Stomach (tissue), 4 donors: ENCODE data around the gene MESD.

ENCODE experiments used
- POLR2A ChIP-seq, 4 donors: fragments of 450-650 bp; IDR thresholded peaks; one replicate each; pipeline ENCODE4 v1.6.1; 2016; ENCODE audit warnings: antibody characterized with exemption in 4 of 4, control low read depth in 2 of 4, mild to moderate bottlenecking in 1 of 4, moderate library complexity in 1 of 4
- POLR2AphosphoS5 ChIP-seq, 3 donors: sonication (generic); formaldehyde crosslinking; IDR thresholded peaks; one replicate each; pipeline ENCODE4 v1.6.1; 2016; ENCODE audit warnings: antibody characterized with exemption in 3 of 3
- TF ChIP-seq, protein P1 (sequence below), 7 experiments: fragments of 450-650 bp in 4 of 7; fragments of 200-600 bp in 3 of 7; sonication (generic) in 3 of 7; IDR thresholded peaks; one replicate each; pipeline ENCODE4 v1.5.1; 2016 to 2019; ENCODE audit warnings: antibody characterized with exemption in 7 of 7, control low read depth in 2 of 7, mild to moderate bottlenecking in 1 of 7

DNA sequence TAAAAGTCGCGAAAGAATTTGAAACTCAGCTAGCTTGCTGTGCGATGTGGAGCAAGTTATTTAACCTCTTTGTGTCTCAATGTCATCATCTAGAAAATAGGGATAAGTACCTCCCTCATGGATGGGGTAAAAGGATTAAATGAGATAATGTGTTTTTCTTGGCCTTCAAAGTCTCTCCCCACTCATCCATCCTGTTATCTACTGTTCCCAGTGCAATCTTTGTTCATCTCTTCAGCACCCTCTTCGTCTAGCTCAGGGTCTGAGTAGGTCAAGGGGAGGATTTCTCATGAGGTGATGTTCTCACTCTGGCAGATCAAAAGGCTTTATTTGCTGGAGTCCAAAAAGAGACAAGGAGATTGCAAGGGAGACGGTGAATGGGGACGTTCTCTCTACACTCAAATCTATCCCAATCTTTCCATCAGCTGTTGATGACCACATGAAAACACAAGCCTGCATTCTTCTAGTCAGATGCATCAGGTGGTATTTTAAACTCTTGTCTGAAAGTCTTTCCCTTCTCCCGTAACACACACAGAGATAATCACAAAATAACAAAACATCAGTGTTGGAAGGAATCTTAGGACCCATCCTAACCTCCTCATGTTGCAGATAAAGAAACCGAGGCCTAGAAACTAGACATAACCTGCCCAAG is 1.3 kb downstream of the MESD start:
- TF ChIP-seq, protein P1, sequence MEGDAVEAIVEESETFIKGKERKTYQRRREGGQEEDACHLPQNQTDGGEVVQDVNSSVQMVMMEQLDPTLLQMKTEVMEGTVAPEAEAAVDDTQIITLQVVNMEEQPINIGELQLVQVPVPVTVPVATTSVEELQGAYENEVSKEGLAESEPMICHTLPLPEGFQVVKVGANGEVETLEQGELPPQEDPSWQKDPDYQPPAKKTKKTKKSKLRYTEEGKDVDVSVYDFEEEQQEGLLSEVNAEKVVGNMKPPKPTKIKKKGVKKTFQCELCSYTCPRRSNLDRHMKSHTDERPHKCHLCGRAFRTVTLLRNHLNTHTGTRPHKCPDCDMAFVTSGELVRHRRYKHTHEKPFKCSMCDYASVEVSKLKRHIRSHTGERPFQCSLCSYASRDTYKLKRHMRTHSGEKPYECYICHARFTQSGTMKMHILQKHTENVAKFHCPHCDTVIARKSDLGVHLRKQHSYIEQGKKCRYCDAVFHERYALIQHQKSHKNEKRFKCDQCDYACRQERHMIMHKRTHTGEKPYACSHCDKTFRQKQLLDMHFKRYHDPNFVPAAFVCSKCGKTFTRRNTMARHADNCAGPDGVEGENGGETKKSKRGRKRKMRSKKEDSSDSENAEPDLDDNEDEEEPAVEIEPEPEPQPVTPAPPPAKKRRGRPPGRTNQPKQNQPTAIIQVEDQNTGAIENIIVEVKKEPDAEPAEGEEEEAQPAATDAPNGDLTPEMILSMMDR (IDR thresholded peaks at IDR 0.05) = no peak
- TF ChIP-seq POLR2A (IDR thresholded peaks at IDR 0.05) (no peak), POLR2AphosphoS5 (IDR thresholded peaks at IDR 0.05) (no peak)
